Thyroid gland (tissue), 4 donors: ENCODE data around the gene VASN.
"Not testable (repeated sequence)": the region's sequence is repeated elsewhere in the genome, so short reads cannot be mapped to it uniquely, and the experiment has no call there.

Source experiments
- CTCF ChIP-seq, 6 experiments: fragments of 200-600 bp in 3 of 6; fragments of 450-650 bp in 3 of 6; sonication (generic) in 3 of 6; IDR thresholded peaks; one replicate each; pipeline ENCODE4 v1.5.1; 2016 to 2019; ENCODE audit warnings: antibody characterized with exemption in 6 of 6, mild to moderate bottlenecking in 2 of 6, inconsistent platforms in 1 of 6, moderate library complexity in 1 of 6
- POLR2A ChIP-seq, 2 donors: fragments of 450-650 bp; IDR thresholded peaks; one replicate each; pipeline ENCODE4 v1.6.1; 2017; ENCODE audit warnings: antibody characterized with exemption in 2 of 2, mild to moderate bottlenecking in 2 of 2, moderate library complexity in 1 of 2

- not testable (repeated sequence) for TF ChIP-seq POLR2A, CTCF (IDR thresholded peaks at IDR 0.05)
These were observed 27.2 kb upstream of the VASN start for GRCh38 chr16:4344300-4344982.
